Measurements from ENCODE around the gene SLC19A1.
"Not testable (repeated sequence)": the region's sequence is repeated elsewhere in the genome, so short reads cannot be mapped to it uniquely, and the experiment has no call there.

SLC19A1 gene

DNA sequence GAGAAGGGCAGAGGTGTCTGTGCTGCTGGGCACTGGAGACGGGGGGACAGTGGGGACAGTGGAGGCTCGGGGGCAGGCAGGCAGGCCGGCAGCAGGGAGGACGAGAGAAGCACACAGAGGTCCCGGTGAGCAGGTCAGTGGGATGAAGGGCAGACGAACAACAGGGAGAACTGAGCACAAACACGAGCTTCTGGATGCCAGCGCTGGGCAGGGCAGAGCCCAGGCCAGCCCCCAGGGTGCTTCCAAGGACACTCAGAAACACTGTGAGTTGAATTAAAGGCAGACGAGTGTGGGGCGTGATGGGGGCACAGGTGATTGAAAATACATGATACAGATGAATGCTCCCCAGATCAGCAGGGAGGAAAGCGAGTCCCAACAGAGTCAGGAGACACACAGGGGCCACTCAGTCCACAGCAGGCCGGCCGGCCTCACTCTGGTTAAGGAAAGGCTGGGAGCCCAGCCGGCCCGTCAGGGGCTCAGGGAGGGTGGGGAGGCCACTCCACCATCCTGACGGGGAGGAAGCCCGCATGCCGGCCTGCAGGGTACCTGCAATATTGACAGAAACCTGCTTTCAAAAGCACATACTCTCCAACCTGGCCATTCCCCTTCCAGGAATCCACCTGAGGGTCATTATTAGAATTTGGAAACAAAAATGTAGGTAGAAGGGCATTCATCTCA lies 14.1 kb downstream of the SLC19A1 start:
- Histone ChIP-seq H3K4me1 (ENCODE audit: low read length) (no peaks in the 10 kb centered on the region), H3K4me3 (ENCODE audit: low read length) (no peak overlapping the region), H3K9me2 (replicated peaks; ENCODE audit: insufficient read depth, low read length) (no peaks in the 10 kb centered on the region), H3K79me2 (ENCODE audit: low read length) (peaks cover 6% of the 10 kb centered on the region), H2AFZ (ENCODE audit: low read length) (no peak overlapping the region), H3K4me2 (ENCODE audit: low read depth, low read length) (no peak overlapping the region), H3K9ac (ENCODE audit: low read length) (no peak overlapping the region), H3K36me3 (replicated peaks; ENCODE audit: insufficient read depth, low read length) (no peaks in the 10 kb centered on the region; the same call in 1 of the 2 replicates), H3K9me3 (replicated peaks; ENCODE audit: insufficient read depth, low read length) (no peaks in the 10 kb centered on the region), H3K27ac (ENCODE audit: low read length) (no peak overlapping the region), H3F3A (ENCODE audit: insufficient read depth, low read length) (no peaks in the 10 kb centered on the region), H4K20me1 (ENCODE audit: insufficient read depth, low read length) (no peaks in the 10 kb centered on the region), H3K27me3 (replicated peaks; ENCODE audit: insufficient read depth, low read length) (no peaks in the 10 kb centered on the region)
- TF ChIP-seq EZH2phosphoT487 (IDR thresholded peaks at IDR 0.05; ENCODE audit: low read length) (no peak), EZH2 (optimal IDR thresholded peaks at IDR 0.05; ENCODE audit: low read depth, low read length) (no peak)
- TF ChIP-seq, protein P1, sequence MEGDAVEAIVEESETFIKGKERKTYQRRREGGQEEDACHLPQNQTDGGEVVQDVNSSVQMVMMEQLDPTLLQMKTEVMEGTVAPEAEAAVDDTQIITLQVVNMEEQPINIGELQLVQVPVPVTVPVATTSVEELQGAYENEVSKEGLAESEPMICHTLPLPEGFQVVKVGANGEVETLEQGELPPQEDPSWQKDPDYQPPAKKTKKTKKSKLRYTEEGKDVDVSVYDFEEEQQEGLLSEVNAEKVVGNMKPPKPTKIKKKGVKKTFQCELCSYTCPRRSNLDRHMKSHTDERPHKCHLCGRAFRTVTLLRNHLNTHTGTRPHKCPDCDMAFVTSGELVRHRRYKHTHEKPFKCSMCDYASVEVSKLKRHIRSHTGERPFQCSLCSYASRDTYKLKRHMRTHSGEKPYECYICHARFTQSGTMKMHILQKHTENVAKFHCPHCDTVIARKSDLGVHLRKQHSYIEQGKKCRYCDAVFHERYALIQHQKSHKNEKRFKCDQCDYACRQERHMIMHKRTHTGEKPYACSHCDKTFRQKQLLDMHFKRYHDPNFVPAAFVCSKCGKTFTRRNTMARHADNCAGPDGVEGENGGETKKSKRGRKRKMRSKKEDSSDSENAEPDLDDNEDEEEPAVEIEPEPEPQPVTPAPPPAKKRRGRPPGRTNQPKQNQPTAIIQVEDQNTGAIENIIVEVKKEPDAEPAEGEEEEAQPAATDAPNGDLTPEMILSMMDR (IDR thresholded peaks at IDR 0.05; ENCODE audit: low read length) = no peak
- DNase-seq = no peak

DNA sequence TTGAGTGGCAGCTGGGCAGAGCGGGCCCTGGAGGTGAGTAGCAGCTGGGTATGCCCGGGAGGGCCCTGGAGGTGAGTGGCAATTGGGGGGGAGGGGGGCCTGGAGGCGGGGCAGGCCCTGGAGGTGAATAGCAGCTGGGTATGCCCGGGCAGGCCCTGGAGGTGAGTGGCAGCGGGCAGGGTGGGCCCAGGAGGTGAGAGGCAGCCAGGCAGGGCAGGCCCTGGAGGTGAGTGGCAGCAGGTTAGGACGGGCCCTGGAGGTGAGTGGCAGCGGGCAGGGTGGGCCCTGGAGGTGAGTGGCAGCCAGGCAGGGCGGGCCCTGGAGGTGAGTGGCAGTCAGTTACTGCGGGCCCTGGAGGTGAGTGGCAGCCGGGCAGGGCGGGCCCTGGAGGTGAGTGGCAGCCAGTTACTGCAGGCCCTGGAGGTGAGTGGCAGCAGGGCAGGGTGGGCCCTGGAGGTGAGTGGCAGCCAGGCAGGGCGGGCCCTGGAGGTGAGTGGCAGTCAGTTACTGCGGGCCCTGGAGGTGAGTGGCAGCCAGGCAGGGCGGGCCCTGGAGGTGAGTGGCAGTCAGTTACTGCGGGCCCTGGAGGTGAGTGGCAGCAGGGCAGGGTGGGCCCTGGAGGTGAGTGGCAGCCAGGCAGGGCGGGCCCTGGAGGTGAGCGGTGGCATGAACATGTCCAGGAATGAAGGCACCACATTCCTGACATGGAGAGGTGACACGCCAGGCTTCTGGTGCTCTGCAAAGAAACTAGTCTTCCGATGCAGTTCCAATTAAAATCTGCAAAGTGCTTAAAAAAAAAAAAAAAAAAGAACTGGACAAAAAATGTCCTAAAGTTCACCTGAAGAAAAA lies 14.9 kb downstream of the SLC19A1 start:
- not testable (repeated sequence) for H3K36me3 ChIP-seq (replicated peaks; ENCODE audit: insufficient read depth, low read length); H3K9ac ChIP-seq (ENCODE audit: low read length); H3K27me3 ChIP-seq (replicated peaks; ENCODE audit: insufficient read depth, low read length); H4K20me1 ChIP-seq (ENCODE audit: insufficient read depth, low read length); H3K9me3 ChIP-seq (replicated peaks; ENCODE audit: insufficient read depth, low read length); H3K9me2 ChIP-seq (replicated peaks; ENCODE audit: insufficient read depth, low read length); H3K4me2 ChIP-seq (ENCODE audit: low read depth, low read length); H3K4me3 ChIP-seq (ENCODE audit: low read length); H3F3A ChIP-seq (ENCODE audit: insufficient read depth, low read length); H3K4me1 ChIP-seq (ENCODE audit: low read length); H3K79me2 ChIP-seq (ENCODE audit: low read length); DNase-seq; H2AFZ ChIP-seq (ENCODE audit: low read length); H3K27ac ChIP-seq (ENCODE audit: low read length)

DNA sequence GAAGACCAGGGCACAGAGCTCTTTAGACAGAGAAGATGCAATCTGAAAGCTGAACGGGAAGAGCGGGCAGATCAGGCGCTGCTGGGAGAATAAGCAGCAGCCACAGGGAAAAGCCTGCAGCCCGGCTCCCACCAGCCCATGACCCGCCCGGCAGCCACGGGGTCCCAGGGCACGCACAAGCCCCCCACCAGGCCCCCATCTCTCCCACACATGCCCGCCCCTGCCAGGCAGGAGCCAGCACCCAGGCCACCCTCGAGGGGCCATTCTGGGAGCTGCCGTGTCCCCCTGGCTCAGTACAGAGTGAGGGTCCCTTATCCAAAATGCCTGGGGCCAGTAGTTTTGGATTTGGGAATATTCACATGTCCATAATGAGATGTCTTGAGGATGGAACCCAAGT lies 16.3 kb downstream of the SLC19A1 start:
- no peak overlapping the region for H3K9ac ChIP-seq (ENCODE audit: low read length)
- no peaks in the 10 kb centered on the region for H3F3A ChIP-seq (ENCODE audit: insufficient read depth, low read length)
- H2AFZ ChIP-seq (ENCODE audit: low read length) = no peak overlapping the region
- no peak overlapping the region for H3K4me2 ChIP-seq (ENCODE audit: low read depth, low read length)
- H3K27me3 ChIP-seq (replicated peaks; ENCODE audit: insufficient read depth, low read length) = no peaks in the 10 kb centered on the region
- no peak overlapping the region for H3K4me3 ChIP-seq (ENCODE audit: low read length)
- H3K79me2 ChIP-seq (ENCODE audit: low read length) = no peaks in the 10 kb centered on the region
- H3K4me1 ChIP-seq (ENCODE audit: low read length) = no peaks in the 10 kb centered on the region
- no peaks in the 10 kb centered on the region for H4K20me1 ChIP-seq (ENCODE audit: insufficient read depth, low read length)
- H3K36me3 ChIP-seq (replicated peaks; ENCODE audit: insufficient read depth, low read length) = no peaks in the 10 kb centered on the region; the same call in none of the 2 replicates
- no peak overlapping the region for H3K27ac ChIP-seq (ENCODE audit: low read length)
- H3K9me3 ChIP-seq (replicated peaks; ENCODE audit: insufficient read depth, low read length) = no peaks in the 10 kb centered on the region
- no peak for TF ChIP-seq EZH2 (optimal IDR thresholded peaks at IDR 0.05; ENCODE audit: low read depth, low read length)
- no peak for TF ChIP-seq EZH2phosphoT487 (IDR thresholded peaks at IDR 0.05; ENCODE audit: low read length)
- TF ChIP-seq, protein P1 (IDR thresholded peaks at IDR 0.05; ENCODE audit: low read length) = no peak
- no peak for DNase-seq
- no peaks in the 10 kb centered on the region for H3K9me2 ChIP-seq (replicated peaks; ENCODE audit: insufficient read depth, low read length)

Measured in MM.1S (cell line).